GM15510 (cell line): ENCODE results near the gene SLC16A11.
A peak's percentile ranks its signal among the peaks of the same experiment; 100 is the strongest.

Experiments used
- POLR2A ChIP-seq: IDR thresholded peaks from 3 replicates; pipeline ENCODE4 v1.6.1; 2011; ENCODE audit warnings: borderline replicate concordance; ENCODE audit not compliant: insufficient read length; ENCODE audit errors: extremely low read depth

The SLC16A11 gene

GRCh38 chr17:7035591-7036368 lies 8.1 kb downstream of the SLC16A11 start, which contains the start of gene SLC16A13:
SLC16A13 (plus strand) TSS chr17:7036015; CDS start chr17:7036383, 368 bp downstream.
- TF ChIP-seq POLR2A: peak; percentile 93

DNA sequence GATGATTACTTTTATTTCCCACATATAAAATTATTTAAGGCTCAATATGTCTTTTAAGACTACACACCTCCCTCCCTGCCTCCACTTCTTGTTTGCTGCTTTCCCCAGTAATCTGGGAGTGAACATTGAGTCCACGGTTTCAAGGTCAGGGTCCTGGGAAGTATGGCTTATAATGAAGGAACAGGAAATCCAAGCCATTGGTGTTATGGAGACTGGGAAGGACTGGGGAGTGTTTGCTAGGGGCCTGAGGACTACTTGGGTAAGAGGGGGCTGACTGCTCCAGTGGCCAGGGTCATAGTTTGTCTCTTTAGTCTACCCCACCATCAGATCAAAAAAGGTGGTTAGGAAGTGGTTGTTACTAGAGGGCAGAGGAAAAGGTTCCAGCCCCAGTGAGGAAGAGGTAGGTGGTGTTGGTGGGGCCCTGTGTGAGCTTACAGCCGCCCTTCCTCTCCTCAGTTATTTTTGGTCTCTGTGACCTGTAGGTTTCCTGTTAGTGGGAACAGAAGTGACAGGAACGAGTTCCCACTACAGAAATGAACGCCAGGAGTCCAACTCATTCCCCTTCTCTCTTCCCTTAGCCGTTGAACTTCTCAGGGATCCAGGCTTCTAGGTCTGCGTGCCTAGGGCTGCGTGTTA lies 8.8 kb downstream of the SLC16A11 start:
- TF ChIP-seq POLR2A: no peak

GRCh38 chr17:7029659-7030058 lies 14.2 kb downstream of the SLC16A11 start:
- no peak for TF ChIP-seq POLR2A

- TF ChIP-seq POLR2A: no peak
Observed at GRCh38 chr17:7029096-7029495, 14.8 kb downstream of the SLC16A11 start.

DNA sequence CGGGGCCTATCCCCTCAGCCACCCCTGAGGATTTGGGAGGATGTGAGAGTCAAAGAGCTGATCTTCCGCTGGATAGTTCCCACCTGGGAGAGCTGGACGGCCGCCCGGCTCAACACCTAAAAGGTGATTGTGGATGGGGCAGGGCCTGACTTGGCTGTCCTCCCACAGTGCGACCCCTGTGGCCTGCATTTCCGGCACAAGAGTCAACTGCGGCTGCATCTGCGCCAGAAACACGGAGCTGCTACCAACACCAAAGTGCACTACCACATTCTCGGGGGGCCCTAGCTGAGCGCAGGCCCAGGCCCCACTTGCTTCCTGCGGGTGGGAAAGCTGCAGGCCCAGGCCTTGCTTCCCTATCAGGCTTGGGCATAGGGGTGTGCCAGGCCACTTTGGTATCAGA lies 16.6 kb downstream of the SLC16A11 start:
- no peak for TF ChIP-seq POLR2A

- TF ChIP-seq POLR2A: no peak
Observed at GRCh38 chr17:7026471-7027115, 17.3 kb downstream of the SLC16A11 start.

GRCh38 chr17:7025245-7025644 lies 18.6 kb downstream of the SLC16A11 start:
- no peak for TF ChIP-seq POLR2A

DNA sequence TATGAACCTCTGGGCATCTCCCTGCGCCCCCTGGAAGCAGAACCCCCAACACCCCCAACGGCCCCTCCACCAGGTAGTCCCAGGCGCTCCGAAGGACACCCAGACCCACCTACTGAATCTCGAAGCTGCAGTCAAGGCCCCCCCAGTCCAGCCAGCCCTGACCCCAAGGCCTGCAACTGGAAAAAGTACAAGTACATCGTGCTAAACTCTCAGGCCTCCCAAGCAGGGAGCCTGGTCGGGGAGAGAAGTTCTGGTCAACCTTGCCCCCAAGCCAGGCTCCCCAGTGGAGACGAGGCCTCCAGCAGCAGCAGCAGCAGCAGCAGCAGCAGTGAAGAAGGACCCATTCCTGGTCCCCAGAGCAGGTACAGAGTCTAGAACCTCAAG lies 19.5 kb downstream of the SLC16A11 start:
- TF ChIP-seq POLR2A: no peak

DNA sequence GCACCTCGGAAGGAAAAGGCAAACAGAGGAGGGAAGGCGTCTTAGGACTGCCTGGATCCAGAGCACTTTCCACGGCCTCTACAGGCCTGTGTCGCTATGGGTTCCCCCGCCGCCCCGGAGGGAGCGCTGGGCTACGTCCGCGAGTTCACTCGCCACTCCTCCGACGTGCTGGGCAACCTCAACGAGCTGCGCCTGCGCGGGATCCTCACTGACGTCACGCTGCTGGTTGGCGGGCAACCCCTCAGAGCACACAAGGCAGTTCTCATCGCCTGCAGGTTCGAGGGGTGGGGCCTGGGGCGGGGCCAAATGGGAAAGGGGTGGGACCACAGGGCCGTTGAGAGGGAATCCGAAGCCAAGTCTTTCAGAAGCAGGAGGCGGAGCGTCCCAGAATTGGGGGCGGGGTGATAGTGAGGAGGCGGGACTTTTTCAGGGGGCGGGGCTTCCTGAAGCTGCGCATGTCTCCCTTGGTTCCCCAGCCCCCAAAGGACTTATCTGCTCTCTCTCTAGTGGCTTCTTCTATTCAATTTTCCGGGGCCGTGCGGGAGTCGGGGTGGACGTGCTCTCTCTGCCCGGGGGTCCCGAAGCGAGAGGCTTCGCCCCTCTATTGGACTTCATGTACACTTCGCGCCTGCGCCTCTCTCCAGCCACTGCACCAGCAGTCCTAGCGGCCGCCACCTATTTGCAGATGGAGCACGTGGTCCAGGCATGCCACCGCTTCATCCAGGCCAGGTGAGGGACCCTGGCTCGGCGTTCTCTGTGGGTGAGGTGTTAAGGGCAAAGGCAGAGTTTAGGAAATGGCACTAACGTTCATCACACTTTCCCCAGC lies 20.1 kb downstream of the SLC16A11 start:
- no peak for TF ChIP-seq POLR2A

DNA sequence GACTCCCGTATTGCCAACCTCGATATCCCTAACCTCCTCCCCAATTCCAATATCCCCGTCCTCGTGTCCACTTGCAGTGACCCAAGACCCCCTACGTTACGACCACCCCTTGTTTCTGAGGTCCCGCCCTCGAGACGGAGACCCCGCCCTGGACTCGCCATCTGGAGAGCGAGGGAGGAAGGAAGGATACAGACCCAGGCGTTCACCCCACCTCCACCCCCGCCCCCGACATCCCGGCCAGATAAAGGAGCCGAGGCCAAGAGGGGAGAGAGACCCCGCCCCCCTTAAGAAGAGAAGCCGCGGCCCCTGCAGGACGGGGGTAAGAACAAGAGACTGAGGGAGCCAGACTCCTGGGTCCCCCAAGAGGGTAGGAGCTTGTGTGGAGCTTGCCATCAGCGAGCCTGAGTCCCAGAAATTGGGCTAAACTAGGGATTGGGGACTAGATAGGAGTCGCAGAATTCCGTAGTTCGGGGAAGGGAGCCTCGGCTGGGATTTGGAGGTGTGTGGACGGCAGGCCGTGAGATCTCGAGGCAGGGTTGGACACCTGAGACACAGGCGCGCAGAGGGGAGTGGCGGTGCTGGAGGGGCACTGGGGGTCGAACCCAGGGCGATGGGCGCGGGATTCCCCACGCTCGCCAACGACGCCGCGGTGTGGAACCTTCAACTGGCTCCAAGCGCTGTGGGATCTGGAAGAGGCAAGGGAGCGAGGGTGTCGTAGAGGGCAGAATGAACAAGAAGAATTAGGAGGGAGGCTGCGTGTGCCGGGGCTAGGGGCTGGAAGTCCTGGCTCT lies 20.9 kb downstream of the SLC16A11 start, which contains the start of gene BCL6B:
TSS of gene BCL6B (plus strand) at position 270 of the 791 bp plus-strand sequence. CDS start 622 bp downstream, outside the sequence.
- no peak for TF ChIP-seq POLR2A

- peak; percentile 21 for TF ChIP-seq POLR2A
Observed at GRCh38 chr17:7021993-7022778, 21.7 kb downstream of the SLC16A11 start.

DNA sequence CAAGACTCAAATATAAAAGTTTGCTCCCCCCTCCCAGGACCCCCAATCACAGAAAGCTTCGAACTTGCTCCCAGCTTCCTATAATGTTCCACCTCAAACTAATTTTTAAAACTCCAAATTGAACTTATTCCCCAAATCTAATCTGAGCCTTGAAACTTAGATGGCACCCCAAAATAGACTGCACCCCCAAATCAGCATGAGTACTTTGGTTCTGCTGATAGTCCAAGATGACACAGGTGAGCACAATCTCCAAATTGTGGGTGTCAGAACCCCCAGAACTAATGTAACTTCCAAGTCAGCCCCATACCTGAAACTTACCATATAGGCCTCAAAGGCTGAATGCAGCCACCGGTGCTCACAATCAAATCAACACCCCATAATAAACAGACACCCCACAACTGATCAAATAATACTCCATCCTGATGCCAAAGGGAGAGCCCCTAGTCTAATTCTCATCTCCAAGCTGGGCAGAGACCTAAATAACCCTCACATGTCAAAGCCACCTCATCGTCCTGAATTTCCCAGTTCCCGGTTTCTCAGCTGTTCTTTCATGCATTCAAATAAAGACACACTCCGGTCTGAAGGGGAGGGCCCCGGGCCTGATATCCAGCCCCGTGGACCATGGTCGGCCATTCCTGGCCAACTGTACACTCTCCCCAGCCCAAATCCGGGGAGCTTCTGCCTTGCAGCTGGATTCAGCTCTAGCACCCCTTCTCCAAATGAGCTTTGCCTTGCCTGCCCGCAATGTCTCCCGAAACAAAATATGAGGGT lies 22.8 kb downstream of the SLC16A11 start:
- TF ChIP-seq POLR2A: no peak
